Skeletal muscle cell (primary cell): ENCODE data around the gene DDA1.

Experiments
- DNase-seq: peaks from one replicate; pipeline ENCODE4 v3.0.0-alpha.2; 2010; ENCODE audit warnings: low read depth
- H3K4me3 ChIP-seq: 2 replicates; pipeline ENCODE4 v1.5.1; 2011; ENCODE audit warnings: low read depth, mild to moderate bottlenecking, control low read depth, low read length, moderate library complexity

Gene DDA1

GRCh38 chr19:17306285-17306714 lies 3.1 kb upstream of the DDA1 start:
- no peak for DNase-seq
- H3K4me3 ChIP-seq, result peak overlapping the region; percentile 81

GRCh38 chr19:17307876-17308377 lies 1.4 kb upstream of the DDA1 start:
- H3K4me3 ChIP-seq, result no peak overlapping the region
- DNase-seq, result no peak

GRCh38 chr19:17309965-17310461 lies 650 bp downstream of the DDA1 start:
- H3K4me3 ChIP-seq, result peak overlapping the region; percentile 98
- no peak for DNase-seq

- DNase-seq, result no peak
- H3K4me3 ChIP-seq, result no peak overlapping the region
These were observed 2.3 kb downstream of the DDA1 start for GRCh38 chr19:17311455-17312188.

GRCh38 chr19:17312189-17313113 lies 3.1 kb downstream of the DDA1 start:
- DNase-seq, result no peak
- no peak overlapping the region for H3K4me3 ChIP-seq

GRCh38 chr19:17314007-17314593 lies 4.7 kb downstream of the DDA1 start:
- no peak for DNase-seq

GRCh38 chr19:17318966-17319365 lies 9.6 kb downstream of the DDA1 start:
- H3K4me3 ChIP-seq, result no peak overlapping the region
- DNase-seq, result no peak

More at GRCh38 chr19:17314007-17314593, 4.7 kb downstream of the DDA1 start:
- H3K4me3 ChIP-seq, result no peak overlapping the region

GRCh38 chr19:17319473-17320238 lies 10.3 kb downstream of the DDA1 start:
- DNase-seq, result no peak
- no peak overlapping the region for H3K4me3 ChIP-seq

GRCh38 chr19:17320435-17320834 lies 11.1 kb downstream of the DDA1 start:
- no peak for DNase-seq
- H3K4me3 ChIP-seq, result no peak overlapping the region

- no peak overlapping the region for H3K4me3 ChIP-seq
- DNase-seq, result no peak
These were observed 12.5 kb downstream of the DDA1 start for GRCh38 chr19:17321655-17322489.

GRCh38 chr19:17322854-17323253 lies 13.5 kb downstream of the DDA1 start:
- DNase-seq, result no peak
- no peak overlapping the region for H3K4me3 ChIP-seq

GRCh38 chr19:17323300-17323963 lies 14.1 kb downstream of the DDA1 start:
- no peak for DNase-seq
- peak overlapping the region; percentile 15 for H3K4me3 ChIP-seq

GRCh38 chr19:17323964-17324332 lies 14.6 kb downstream of the DDA1 start:
- peak overlapping the region; percentile 15 for H3K4me3 ChIP-seq
- DNase-seq, result no peak

- DNase-seq, result no peak
- H3K4me3 ChIP-seq, result no peak overlapping the region
These were observed 15.2 kb downstream of the DDA1 start for GRCh38 chr19:17324357-17325114.

- no peak overlapping the region for H3K4me3 ChIP-seq
- DNase-seq, result no peak
These were observed 15.8 kb downstream of the DDA1 start for GRCh38 chr19:17325133-17325532.

GRCh38 chr19:17325881-17326594 lies 16.7 kb downstream of the DDA1 start:
- no peak for DNase-seq
- no peak overlapping the region for H3K4me3 ChIP-seq

- no peak for DNase-seq
- H3K4me3 ChIP-seq, result no peak overlapping the region
These were observed 17.2 kb downstream of the DDA1 start for GRCh38 chr19:17326595-17326966.
